Measurements from ENCODE around the gene WDFY3.
A peak's percentile ranks its signal among the peaks of the same experiment; 100 is the strongest.
"Not testable (repeated sequence)": the region's sequence is repeated elsewhere in the genome, so short reads cannot be mapped to it uniquely, and the experiment has no call there.

Gene WDFY3

GRCh38 chr4:84837751-84838150, 128.7 kb downstream of the WDFY3 start:
- no peak overlapping the region for H3K27ac ChIP-seq
- DNase-seq (ENCODE audit: low spot score): no peak
- TF ChIP-seq CTCF (conservative IDR thresholded peaks at IDR 0.05; ENCODE audit: low read depth): no peak
- ChIA-PET POLR2A (ENCODE audit: low non-redundant PET) (no interaction called here), CTCF (no interaction called here)

- DNase-seq (ENCODE audit: low spot score); CTCF ChIA-PET; H3K27ac ChIP-seq; POLR2A ChIA-PET (ENCODE audit: low non-redundant PET): not testable (repeated sequence)
These were observed 136.9 kb downstream of the WDFY3 start for GRCh38 chr4:84829633-84830032.

- ChIA-PET CTCF (interaction anchor here (0.6 kb wide), 1 partner anchor 104 kb away, joined by 3 read pairs; no protein-coding TSS in a partner anchor), POLR2A (ENCODE audit: low non-redundant PET) (no interaction called here)
- no peak for DNase-seq (ENCODE audit: low spot score)
- no peak overlapping the region for H3K27ac ChIP-seq
- no peak for TF ChIP-seq CTCF (conservative IDR thresholded peaks at IDR 0.05; ENCODE audit: low read depth)
These were observed 139.8 kb downstream of the WDFY3 start for GRCh38 chr4:84826681-84827080.

GRCh38 chr4:84825701-84826341, 140.7 kb downstream of the WDFY3 start:
- ChIA-PET POLR2A (ENCODE audit: low non-redundant PET) (no interaction called here), CTCF (no interaction called here)
- TF ChIP-seq CTCF (conservative IDR thresholded peaks at IDR 0.05; ENCODE audit: low read depth): no peak
- no peak overlapping the region for H3K27ac ChIP-seq
- no peak for DNase-seq (ENCODE audit: low spot score)

- POLR2A ChIA-PET (ENCODE audit: low non-redundant PET): no interaction called here
These were observed 145.4 kb downstream of the WDFY3 start for GRCh38 chr4:84821064-84821463.

GRCh38 chr4:84814094-84814750, 152.3 kb downstream of the WDFY3 start:
- TF ChIP-seq CTCF (conservative IDR thresholded peaks at IDR 0.05; ENCODE audit: low read depth): no peak
- POLR2A ChIA-PET (ENCODE audit: low non-redundant PET): no interaction called here
- CTCF ChIA-PET: no interaction called here
- DNase-seq (ENCODE audit: low spot score): peak; percentile 66
- H3K27ac ChIP-seq: no peak overlapping the region

More at GRCh38 chr4:84821064-84821463, 145.4 kb downstream of the WDFY3 start:
- no peak overlapping the region for H3K27ac ChIP-seq
- no peak for DNase-seq (ENCODE audit: low spot score)
- no peak for TF ChIP-seq CTCF (conservative IDR thresholded peaks at IDR 0.05; ENCODE audit: low read depth)
- CTCF ChIA-PET: interaction anchor here (0.6 kb wide), 1 partner anchor 12 kb away, joined by 6 read pairs; no protein-coding TSS in a partner anchor

GRCh38 chr4:84809946-84810345, 156.5 kb downstream of the WDFY3 start:
- ChIA-PET CTCF (no interaction called here), POLR2A (ENCODE audit: low non-redundant PET) (no interaction called here)
- H3K27ac ChIP-seq: no peak overlapping the region
- no peak for DNase-seq (ENCODE audit: low spot score)
- TF ChIP-seq CTCF (conservative IDR thresholded peaks at IDR 0.05; ENCODE audit: low read depth): no peak

Data from RWPE1 (cell line).